AG04450 (cell line): Measurements from ENCODE around the gene PGAP6. TPM values are rescaled to one million over a fixed set of nuclear protein-coding genes. Genes with fewer than 3 reads are reported as not detected.
"Not testable (repeated sequence)": the region's sequence is repeated elsewhere in the genome, so short reads cannot be mapped to it uniquely, and the experiment has no call there.

ENCODE experiments used
- CTCF ChIA-PET: fragments of 300-600, 350-600 bp; formaldehyde crosslinking; extraction: SDS; loops from one replicate; lab custom pipeline; 2022; ENCODE audit warnings: antibody characterized with exemption, inconsistent platforms; lab: Charles Lee
- POLR2A ChIA-PET: fragments of 350-600 bp; formaldehyde crosslinking; extraction: SDS; loops from one replicate; lab custom pipeline; 2021; ENCODE audit warnings: antibody characterized with exemption, inconsistent platforms; lab: Yijun Ruan, JAX
- DNase-seq: peaks from one replicate; pipeline ENCODE4 v3.0.0-alpha.2; 2011; ENCODE audit warnings: low read depth, low spot score
- H3K27ac ChIP-seq: one replicate; pipeline ENCODE4 v1.5.1; 2012; ENCODE audit warnings: low read depth, low read length, control low read depth
- H3K27me3 ChIP-seq: one replicate; pipeline ENCODE4 v1.6.0; 2012; ENCODE audit warnings: low read length; ENCODE audit not compliant: control insufficient read depth, insufficient read depth
- H3K4me3 ChIP-seq: 2 replicates; pipeline ENCODE4 v1.5.1; 2011; ENCODE audit warnings: mild to moderate bottlenecking, low read depth, low read length, control low read depth
- H3K9me3 ChIP-seq: 2 replicates; pipeline ENCODE4 v1.5.1; 2012; ENCODE audit warnings: low read length; ENCODE audit not compliant: control insufficient read depth, insufficient read depth
- polyA plus RNA-seq: library from polyadenylated mRNA; depleted of rRNA; stranded (reverse); fragments of >200 nt; gene quantifications from 2 replicates; pipeline ENCODE4 v1.2.3, GENCODE V29; 2011
- TF ChIP-seq, protein P1 (sequence below): IDR thresholded peaks from 2 replicates; pipeline ENCODE4 v1.5.1; 2011; ENCODE audit warnings: low read depth, low read length, control low read depth, inconsistent platforms

PGAP6 gene
- polyA plus RNA-seq, 1 experiment, result 40.8 TPM

DNA sequence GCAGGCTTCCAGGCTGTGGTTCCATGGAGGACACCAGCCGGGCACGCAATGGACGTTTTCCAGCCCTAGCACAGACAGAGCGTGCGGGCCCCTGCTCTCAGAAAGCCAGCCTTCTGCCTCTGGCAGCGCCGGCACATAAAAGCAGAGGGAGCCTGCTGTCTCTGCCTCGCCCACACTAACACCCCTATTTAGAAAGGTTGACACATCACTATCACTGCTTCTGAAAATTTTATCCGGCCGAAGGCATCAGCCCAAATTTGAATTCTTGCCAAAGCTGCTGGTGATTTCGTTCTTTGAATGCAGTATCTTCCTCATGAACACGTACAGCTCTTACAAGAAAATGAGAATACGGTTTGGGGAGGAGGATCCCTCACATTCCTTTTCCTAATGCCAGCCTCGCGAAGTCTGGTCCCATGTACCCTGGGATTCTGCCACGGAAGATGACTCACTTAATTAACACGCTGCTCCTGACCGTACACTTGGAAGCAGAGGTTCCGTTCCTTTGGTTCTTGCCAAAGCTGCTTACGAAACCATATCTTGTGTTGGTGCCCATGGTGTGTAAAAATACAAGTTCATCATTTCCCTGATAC is 42.4 kb upstream of the PGAP6 start:
- TF ChIP-seq, protein P1, sequence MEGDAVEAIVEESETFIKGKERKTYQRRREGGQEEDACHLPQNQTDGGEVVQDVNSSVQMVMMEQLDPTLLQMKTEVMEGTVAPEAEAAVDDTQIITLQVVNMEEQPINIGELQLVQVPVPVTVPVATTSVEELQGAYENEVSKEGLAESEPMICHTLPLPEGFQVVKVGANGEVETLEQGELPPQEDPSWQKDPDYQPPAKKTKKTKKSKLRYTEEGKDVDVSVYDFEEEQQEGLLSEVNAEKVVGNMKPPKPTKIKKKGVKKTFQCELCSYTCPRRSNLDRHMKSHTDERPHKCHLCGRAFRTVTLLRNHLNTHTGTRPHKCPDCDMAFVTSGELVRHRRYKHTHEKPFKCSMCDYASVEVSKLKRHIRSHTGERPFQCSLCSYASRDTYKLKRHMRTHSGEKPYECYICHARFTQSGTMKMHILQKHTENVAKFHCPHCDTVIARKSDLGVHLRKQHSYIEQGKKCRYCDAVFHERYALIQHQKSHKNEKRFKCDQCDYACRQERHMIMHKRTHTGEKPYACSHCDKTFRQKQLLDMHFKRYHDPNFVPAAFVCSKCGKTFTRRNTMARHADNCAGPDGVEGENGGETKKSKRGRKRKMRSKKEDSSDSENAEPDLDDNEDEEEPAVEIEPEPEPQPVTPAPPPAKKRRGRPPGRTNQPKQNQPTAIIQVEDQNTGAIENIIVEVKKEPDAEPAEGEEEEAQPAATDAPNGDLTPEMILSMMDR, result no peak
- H3K27ac ChIP-seq, result peak overlapping the region; percentile 75
- H3K9me3 ChIP-seq, result no peaks in the 10 kb centered on the region; the same call in 1 of the 2 replicates
- H3K27me3 ChIP-seq, result no peaks in the 10 kb centered on the region
- DNase-seq, result peak; percentile 74
- CTCF ChIA-PET, result interaction anchor here (0.6 to 0.7 kb wide), 2 partner anchors 23 to 872 kb away, joined by 3 read pairs; partner anchors contain the start of gene DECR2
- POLR2A ChIA-PET, result interaction anchor here (1.0 to 1.5 kb wide), 3 partner anchors 11 to 33 kb away, joined by 3 to 5 read pairs (median 3); partner anchors contain the start of gene DECR2
- H3K4me3 ChIP-seq, result peak overlapping the region; percentile 31

DNA sequence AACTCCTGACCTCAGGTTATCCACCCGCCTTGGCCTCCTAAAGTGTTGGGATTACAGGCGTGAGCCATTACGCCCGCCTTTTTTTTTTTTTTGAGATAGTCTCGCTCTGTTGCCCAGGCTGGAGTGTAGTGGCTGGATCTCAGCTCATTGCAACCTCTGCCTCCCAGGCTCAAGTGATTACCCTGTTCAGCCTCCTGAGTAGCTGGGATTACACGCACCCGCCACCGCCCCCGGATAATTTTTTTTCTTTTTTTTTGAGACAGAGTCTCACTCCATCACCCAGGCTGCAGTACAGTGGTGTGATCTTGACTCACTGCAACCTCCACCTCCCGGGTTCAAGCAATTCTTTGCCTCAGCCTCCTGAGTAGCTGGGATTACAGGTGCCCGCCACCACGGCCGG is 40.4 kb upstream of the PGAP6 start:
- CTCF ChIA-PET, result not testable (repeated sequence)

DNA sequence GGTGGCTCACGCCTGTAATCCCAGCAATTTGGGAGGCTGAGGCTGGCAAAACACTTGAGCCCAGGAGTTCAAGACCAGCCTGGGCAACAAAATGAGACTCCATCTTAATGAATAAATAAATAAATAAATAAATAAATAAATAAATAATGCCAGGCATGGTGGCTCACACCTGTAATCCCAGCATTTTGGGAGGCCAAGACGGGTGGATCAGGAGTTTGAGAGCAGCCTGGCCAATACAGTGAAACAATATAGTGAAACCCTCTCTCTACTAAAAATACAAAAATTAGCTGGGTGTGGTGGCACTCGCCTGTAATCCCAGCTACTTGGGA is 33.4 kb upstream of the PGAP6 start:
- DNase-seq, H3K4me3 ChIP-seq, POLR2A ChIA-PET, H3K27me3 ChIP-seq, H3K9me3 ChIP-seq, H3K27ac ChIP-seq: not testable (repeated sequence)
- CTCF ChIA-PET, result interaction anchor here (0.6 kb wide), 1 partner anchor 226 kb away, joined by 5 read pairs; no protein-coding TSS in a partner anchor

More for the DNA sequence above, 40.4 kb upstream of the PGAP6 start:
- not testable (repeated sequence) for H3K9me3 ChIP-seq, H3K27ac ChIP-seq, H3K27me3 ChIP-seq, DNase-seq, H3K4me3 ChIP-seq
- POLR2A ChIA-PET, result interaction anchor here (0.7 kb wide), 2 partner anchors 135 to 159 kb away, joined by 3 to 4 read pairs; no protein-coding TSS in a partner anchor

DNA sequence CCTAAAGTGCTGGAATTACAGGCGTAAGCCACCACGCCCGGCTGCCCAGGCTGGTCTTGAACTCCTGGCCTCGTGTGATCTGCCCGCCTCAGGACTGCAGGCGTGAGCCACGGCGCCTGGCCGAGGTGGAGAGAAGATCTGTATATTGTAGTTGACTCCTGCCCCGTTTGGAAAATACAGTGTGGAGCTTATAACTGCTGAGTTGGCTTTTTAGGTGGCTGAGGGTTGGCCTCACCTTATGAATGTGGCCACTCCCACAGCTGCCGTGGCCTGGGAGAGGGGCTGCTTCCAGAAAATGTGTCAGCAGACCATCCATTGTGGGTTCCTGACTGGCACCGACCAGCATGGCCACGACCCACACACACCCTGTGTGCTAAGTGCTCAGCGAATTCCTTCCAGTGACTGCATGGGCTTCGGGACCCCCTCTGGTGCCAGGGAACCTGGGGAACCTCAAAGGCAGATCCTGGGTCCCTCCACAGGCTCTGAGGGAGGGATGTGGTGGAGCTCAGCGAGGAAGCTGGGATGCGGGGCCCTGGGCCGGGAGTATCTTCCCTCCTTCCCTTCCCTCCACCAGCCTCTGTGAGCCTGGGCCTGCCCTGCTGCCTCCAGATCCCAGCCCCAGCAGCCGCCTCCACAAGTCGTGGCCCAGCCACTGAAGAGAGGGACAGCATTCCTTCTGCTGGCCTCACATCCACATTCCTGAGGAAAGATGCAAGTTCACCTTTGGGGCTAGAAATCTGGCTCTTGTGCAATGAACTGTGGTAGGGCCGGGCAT is 32.8 kb upstream of the PGAP6 start:
- Histone ChIP-seq H3K4me3 (no peak overlapping the region), H3K27me3 (no peaks in the 10 kb centered on the region), H3K27ac (no peak overlapping the region), H3K9me3 (no peaks in the 10 kb centered on the region; the same call in 1 of the 2 replicates)
- CTCF ChIA-PET, result interaction anchor here (0.6 kb wide), 1 partner anchor 226 kb away, joined by 5 read pairs; no protein-coding TSS in a partner anchor
- POLR2A ChIA-PET, result interaction anchor here (0.7 kb wide), 1 partner anchor 13 kb away, joined by 7 read pairs; the partner anchor contains the start of gene DECR2
- no peak for DNase-seq
- TF ChIP-seq, protein P1, result no peak

DNA sequence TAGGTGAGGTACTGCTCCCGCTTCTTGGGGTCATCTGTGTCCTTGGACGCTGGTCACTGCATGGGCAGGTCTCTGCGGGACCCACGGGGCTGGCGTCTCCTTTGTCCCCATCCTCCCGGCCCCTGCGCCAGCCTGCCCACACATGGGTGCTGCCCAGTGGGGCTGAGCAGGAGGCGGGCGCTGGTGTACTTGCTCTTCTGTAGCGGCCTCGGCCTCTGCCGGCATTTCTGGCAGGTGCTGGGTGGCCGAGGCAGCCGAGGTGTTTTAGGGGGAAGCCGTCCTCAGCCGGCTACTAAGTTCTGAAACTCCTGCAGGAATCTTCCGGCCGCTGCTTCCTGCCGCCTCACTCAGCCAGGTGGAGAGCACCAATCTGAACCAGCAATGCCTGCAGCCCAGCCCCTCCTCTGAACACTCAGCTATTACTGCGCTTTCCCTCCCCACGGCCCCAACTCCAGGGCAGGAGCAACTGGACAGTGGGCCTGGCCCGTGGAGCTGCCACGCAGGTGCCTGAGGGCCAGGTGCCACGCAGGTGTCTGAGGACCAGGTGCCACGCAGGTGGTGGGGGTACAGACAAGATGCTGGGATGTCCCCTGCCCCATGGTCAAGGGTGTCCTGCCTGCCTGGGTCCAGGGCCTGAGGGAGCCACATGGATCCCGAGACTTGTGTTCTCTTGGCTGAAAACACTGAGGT is 29.9 kb upstream of the PGAP6 start:
- H3K4me3 ChIP-seq, result no peak overlapping the region
- ChIA-PET CTCF (no interaction called here), POLR2A (interaction anchor here (0.7 to 1.0 kb wide), 2 partner anchors 11 to 219 kb away, joined by 4 to 8 read pairs; partner anchors contain the start of genes DECR2 and WFIKKN1)
- no peaks in the 10 kb centered on the region for H3K27me3 ChIP-seq
- TF ChIP-seq, protein P1, result no peak
- no peak for DNase-seq
- H3K27ac ChIP-seq, result no peak overlapping the region
- no peaks in the 10 kb centered on the region; the same call in 1 of the 2 replicates for H3K9me3 ChIP-seq
